HepG2 (cell line): ENCODE measurements around the gene TRMT2A. TPM values are rescaled to one million over a fixed set of nuclear protein-coding genes. Genes with fewer than 3 reads are reported as not detected.

Experiments
- ATAC-seq: fragments of 200-7000 bp; cut with Tn5 transposase; 3 replicates; pipeline ENCODE4 v1.9.1; 2020; ENCODE audit warnings: mild to moderate bottlenecking, moderate library complexity
- BruUV-seq: library from RNA; stranded (reverse); fragments of 400-500 nt; replicated peaks from 2 replicates; lab custom pipeline; 2021; lab: Mats Ljungman, UMichigan
- CTCF ChIA-PET: fragments of 300-600 bp; formaldehyde crosslinking; extraction: SDS; loops from one replicate; lab custom pipeline; 2021; ENCODE audit warnings: low total read pairs, inconsistent platforms, low intra/inter-chr PET ratio; lab: Yijun Ruan, JAX
- POLR2A ChIA-PET: fragments of 350-600 bp; sonication (Branson Sonifier 250); formaldehyde crosslinking; loops from one replicate; lab custom pipeline; 2020; ENCODE audit warnings: antibody characterized with exemption, inconsistent platforms; lab: Yijun Ruan, JAX
- DNase-seq: peaks from one replicate; pipeline ENCODE4 v3.0.0-alpha.2; 2015; ENCODE audit warnings: low spot score
- FAIRE-seq: peaks from 3 replicates; lab custom pipeline; 2011; peaks lifted over from hg19 to GRCh38; lab: Jason Lieb, UNC
- H2AFZ ChIP-seq: one replicate; pipeline ENCODE4 v1.6.1; 2011; ENCODE audit warnings: low read length, inconsistent platforms
- H3K27ac ChIP-seq: fragments of 300-600 bp; 3 replicates; pipeline ENCODE4 v1.8.0; 2011; ENCODE audit warnings: mixed run types, mild to moderate bottlenecking, mixed read lengths, low read length, inconsistent platforms; ENCODE audit not compliant: insufficient read depth; ENCODE audit errors: extremely low read length
- H3K27me3 ChIP-seq, 2 experiments: fragments of 200-600 bp in 1 of 2; 2 replicates in 1 of 2; 3 replicates in 1 of 2; pipeline versions ENCODE4 v1.6.0 to v1.8.0; 2011; ENCODE audit warnings: low read length in 2 of 2, mild to moderate bottlenecking in 2 of 2, moderate library complexity in 2 of 2, inconsistent platforms in 1 of 2; ENCODE audit not compliant: insufficient read depth in 2 of 2, control insufficient read depth in 1 of 2
- H3K36me3 ChIP-seq, 2 experiments: fragments of 200-600 bp in 1 of 2; replicated peaks in 1 of 2; 2 replicates in 1 of 2; 3 replicates in 1 of 2; pipeline versions ENCODE4 v1.5.1 to v1.8.0; 2011; ENCODE audit warnings: low read length in 2 of 2, inconsistent platforms in 1 of 2; ENCODE audit not compliant: insufficient read depth in 2 of 2, control insufficient read depth in 1 of 2
- H3K4me1 ChIP-seq: 2 replicates; pipeline ENCODE4 v1.5.1; 2012; ENCODE audit warnings: low read length, inconsistent platforms; ENCODE audit not compliant: insufficient read depth
- H3K4me2 ChIP-seq: 2 replicates; pipeline ENCODE4 v1.6.0; 2011; ENCODE audit warnings: low read depth, low read length, inconsistent platforms
- H3K4me3 ChIP-seq, 3 experiments: fragments of 200-600 bp in 1 of 3; sonication (generic), shearing (Covaris generic) in 1 of 3; replicated peaks in 1 of 3; 2 replicates each; pipeline ENCODE4 v1.5.1; 2011 to 2016; ENCODE audit warnings: low read length in 3 of 3, inconsistent platforms in 2 of 3, low read depth in 2 of 3, mild to moderate bottlenecking in 2 of 3, control low read depth in 1 of 3, mixed read lengths in 1 of 3; ENCODE audit not compliant: insufficient read depth in 1 of 3
- H3K79me2 ChIP-seq: one replicate; pipeline ENCODE4 v1.6.1; 2011; ENCODE audit warnings: low read length, inconsistent platforms; ENCODE audit not compliant: insufficient read depth
- H3K9ac ChIP-seq: 2 replicates; pipeline ENCODE4 v1.6.0; 2011; ENCODE audit warnings: mild to moderate bottlenecking, low read depth, low read length, inconsistent platforms; ENCODE audit not compliant: insufficient read depth
- H3K9me3 ChIP-seq: 2 replicates; pipeline ENCODE4 v1.5.1; 2012; ENCODE audit warnings: mild to moderate bottlenecking, low read length
- H4K20me1 ChIP-seq: 2 replicates; pipeline ENCODE4 v1.6.0; 2011; ENCODE audit warnings: inconsistent platforms, mild to moderate bottlenecking, low read length, moderate library complexity; ENCODE audit not compliant: insufficient read depth
- AHR ChIP-seq: IDR thresholded peaks from 2 replicates; pipeline ENCODE4 v1.6.1; 2018; ENCODE audit warnings: missing genetic modification reagents, missing compliant biosample characterization
- CREB1 ChIP-seq, 2 experiments: fragments of 450-650 bp in 1 of 2; IDR thresholded peaks; 2 replicates each; pipeline ENCODE4 v1.6.1; 2016 to 2017; ENCODE audit warnings: control low read depth in 1 of 2, mild to moderate bottlenecking in 1 of 2, missing compliant biosample characterization in 1 of 2, missing genetic modification characterization in 1 of 2
- EZH2 ChIP-seq: conservative IDR thresholded peaks from 2 replicates; pipeline ENCODE4 v1.6.1; 2012; ENCODE audit warnings: mild to moderate bottlenecking, low read depth, low read length, moderate library complexity
- HDAC1 ChIP-seq: sonication (generic); formaldehyde crosslinking; IDR thresholded peaks from 2 replicates; pipeline ENCODE4 v1.5.1; 2020; ENCODE audit warnings: mild to moderate bottlenecking, missing genetic modification reagents
- JUN ChIP-seq: sonication (generic); formaldehyde crosslinking; IDR thresholded peaks from 2 replicates; pipeline ENCODE4 v1.4.0; 2020; ENCODE audit warnings: mild to moderate bottlenecking, missing genetic modification reagents
- MED1 ChIP-seq: sonication (generic); formaldehyde crosslinking; IDR thresholded peaks from 2 replicates; pipeline ENCODE4 v1.4.0; 2020; ENCODE audit warnings: missing genetic modification reagents
- SCMH1 ChIP-seq: sonication (generic); formaldehyde crosslinking; IDR thresholded peaks from 2 replicates; pipeline ENCODE4 v1.9.0; 2021; ENCODE audit warnings: missing genetic modification reagents, mild to moderate bottlenecking, borderline replicate concordance
- STAG1 ChIP-seq: sonication (generic); formaldehyde crosslinking; IDR thresholded peaks from 2 replicates; pipeline ENCODE4 v1.4.0; 2020; ENCODE audit warnings: missing genetic modification reagents
- ZFP36 ChIP-seq: fragments of 150-350 bp; IDR thresholded peaks from 2 replicates; pipeline ENCODE4 v1.6.1; 2018; ENCODE audit warnings: borderline replicate concordance, low read length, low read depth; ENCODE audit not compliant: partially characterized antibody
- ZFP36L2 ChIP-seq: sonication (generic); formaldehyde crosslinking; IDR thresholded peaks from 2 replicates; pipeline ENCODE4 v1.4.0; 2020; ENCODE audit warnings: missing genetic modification reagents
- ZNF101 ChIP-seq: sonication (generic); formaldehyde crosslinking; IDR thresholded peaks from 2 replicates; pipeline ENCODE4 v1.4.0; 2020; ENCODE audit warnings: mild to moderate bottlenecking, low read depth, missing genetic modification reagents, borderline replicate concordance
- ZNF251 ChIP-seq: sonication (generic); formaldehyde crosslinking; IDR thresholded peaks from 2 replicates; pipeline ENCODE4 v1.9.0; 2021; ENCODE audit warnings: mild to moderate bottlenecking, missing genetic modification reagents
- ZNF350 ChIP-seq: sonication (generic); formaldehyde crosslinking; IDR thresholded peaks from 2 replicates; pipeline ENCODE4 v1.4.0; 2020; ENCODE audit warnings: mild to moderate bottlenecking, low read depth, missing genetic modification reagents, borderline replicate concordance
- ZNF709 ChIP-seq: sonication (generic); formaldehyde crosslinking; IDR thresholded peaks from 2 replicates; pipeline ENCODE4 v1.5.0; 2020; ENCODE audit warnings: mild to moderate bottlenecking, missing genetic modification reagents
- WGBS: methylation state at CpG from one replicate; pipeline ENCODE4 v1.1.6; 2017; ENCODE audit warnings: low lambda C conversion rate; 5-methylcytosine and 5-hydroxymethylcytosine counted together
- in situ Hi-C: cut with HindIII; loops from 2 replicates; pipeline ENCODE4 v1.10.0; 2017; ENCODE audit warnings: low pct_unique_long_range_greater_than_20kb; ENCODE audit not compliant: extremely low pct_ligation_motif_present
- intact Hi-C: fragments of 100-400 bp; cut with micrococcal nuclease; formaldehyde crosslinking; loops from one replicate; pipeline ENCODE4 v1.10.0; 2022; ENCODE audit not compliant: unreplicated experiment
- polyA plus RNA-seq, 8 experiments: library from polyadenylated mRNA; depleted of rRNA in 3 of 8; stranded (reverse) in 7 of 8; unstranded in 1 of 8; fragments of >200 nt; fragmentation: Illumina TruSeq in 4 of 8; extraction: Trizol in 4 of 8; gene quantifications; 2 replicates each; pipeline versions ENCODE4 v1.2.1 to v1.2.3, GENCODE V29; 2011 to 2016; ENCODE audit warnings: low read depth in 4 of 8, missing spikeins in 1 of 8, mixed read lengths in 1 of 8; ENCODE audit not compliant: insufficient read depth in 1 of 8
- total RNA-seq, 5 experiments: library from RNA; depleted of rRNA; stranded (reverse); fragments of >200 nt; fragmentation: Illumina TruSeq; extraction: Trizol; gene quantifications; 2 replicates each; pipeline ENCODE4 v1.2.3, GENCODE V29; 2016; ENCODE audit warnings: low read depth in 1 of 5
- TF ChIP-seq, protein P1 (sequence below): sonication (generic); formaldehyde crosslinking; IDR thresholded peaks from 2 replicates; pipeline ENCODE4 v1.4.0; 2020; ENCODE audit warnings: missing genetic modification reagents, borderline replicate concordance
- TF ChIP-seq, protein P2 (sequence below): sonication (generic); formaldehyde crosslinking; IDR thresholded peaks from 2 replicates; pipeline ENCODE4 v1.5.1; 2020; ENCODE audit warnings: missing genetic modification reagents, mild to moderate bottlenecking, borderline replicate concordance
- TF ChIP-seq, protein P3 (sequence below): sonication (generic); formaldehyde crosslinking; IDR thresholded peaks from 2 replicates; pipeline ENCODE4 v1.4.0; 2020; ENCODE audit warnings: missing genetic modification reagents, mild to moderate bottlenecking, borderline replicate concordance

Gene TRMT2A
- total and polyA plus RNA-seq, 2 of the 13 experiments (the other 11 are each of a cell fraction or from before 2014, with no cell fraction given), result 24.0 to 30.3 TPM

- no peak overlapping the region for H2AFZ ChIP-seq
- H3K27ac ChIP-seq, result no peak overlapping the region
- peaks cover 3% of the 10 kb centered on the region; the same call in 1 of the 2 replicates for H4K20me1 ChIP-seq
- DNase-seq, result no peak
- ATAC-seq, result no peak
- H3K4me1 ChIP-seq, result no peaks in the 10 kb centered on the region
- FAIRE-seq, result no peak
- no peak overlapping the region for H3K9ac ChIP-seq
- no peaks in the 10 kb centered on the region for H3K9me3 ChIP-seq
- no TSS peak for BruUV-seq
- ChIA-PET CTCF (no interaction called here), POLR2A (no interaction called here)
- H3K27me3 ChIP-seq, result peaks cover 11 to 46% of the 10 kb centered on the region in 2 experiments
- TF ChIP-seq EZH2, result no peak
- TF ChIP-seq, protein P1, sequence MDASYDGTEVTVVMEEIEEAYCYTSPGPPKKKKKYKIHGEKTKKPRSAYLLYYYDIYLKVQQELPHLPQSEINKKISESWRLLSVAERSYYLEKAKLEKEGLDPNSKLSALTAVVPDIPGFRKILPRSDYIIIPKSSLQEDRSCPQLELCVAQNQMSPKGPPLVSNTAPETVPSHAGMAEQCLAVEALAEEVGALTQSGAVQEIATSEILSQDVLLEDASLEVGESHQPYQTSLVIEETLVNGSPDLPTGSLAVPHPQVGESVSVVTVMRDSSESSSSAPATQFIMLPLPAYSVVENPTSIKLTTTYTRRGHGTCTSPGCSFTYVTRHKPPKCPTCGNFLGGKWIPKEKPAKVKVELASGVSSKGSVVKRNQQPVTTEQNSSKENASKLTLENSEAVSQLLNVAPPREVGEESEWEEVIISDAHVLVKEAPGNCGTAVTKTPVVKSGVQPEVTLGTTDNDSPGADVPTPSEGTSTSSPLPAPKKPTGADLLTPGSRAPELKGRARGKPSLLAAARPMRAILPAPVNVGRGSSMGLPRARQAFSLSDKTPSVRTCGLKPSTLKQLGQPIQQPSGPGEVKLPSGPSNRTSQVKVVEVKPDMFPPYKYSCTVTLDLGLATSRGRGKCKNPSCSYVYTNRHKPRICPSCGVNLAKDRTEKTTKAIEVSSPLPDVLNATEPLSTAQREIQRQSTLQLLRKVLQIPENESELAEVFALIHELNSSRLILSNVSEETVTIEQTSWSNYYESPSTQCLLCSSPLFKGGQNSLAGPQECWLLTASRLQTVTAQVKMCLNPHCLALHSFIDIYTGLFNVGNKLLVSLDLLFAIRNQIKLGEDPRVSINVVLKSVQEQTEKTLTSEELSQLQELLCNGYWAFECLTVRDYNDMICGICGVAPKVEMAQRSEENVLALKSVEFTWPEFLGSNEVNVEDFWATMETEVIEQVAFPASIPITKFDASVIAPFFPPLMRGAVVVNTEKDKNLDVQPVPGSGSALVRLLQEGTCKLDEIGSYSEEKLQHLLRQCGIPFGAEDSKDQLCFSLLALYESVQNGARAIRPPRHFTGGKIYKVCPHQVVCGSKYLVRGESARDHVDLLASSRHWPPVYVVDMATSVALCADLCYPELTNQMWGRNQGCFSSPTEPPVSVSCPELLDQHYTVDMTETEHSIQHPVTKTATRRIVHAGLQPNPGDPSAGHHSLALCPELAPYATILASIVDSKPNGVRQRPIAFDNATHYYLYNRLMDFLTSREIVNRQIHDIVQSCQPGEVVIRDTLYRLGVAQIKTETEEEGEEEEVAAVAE (CRISPR knock-in tag), result no peak
- TF ChIP-seq MED1 (CRISPR knock-in tag), result no peak
- no peak for TF ChIP-seq ZFP36
- TF ChIP-seq CREB1 (IDR thresholded peaks at IDR 0.05), result no peak
- TF ChIP-seq CREB1 (CRISPR knock-in tag; IDR thresholded peaks at IDR 0.05), result no peak
- TF ChIP-seq AHR (CRISPR knock-in tag), result no peak
- no peak for TF ChIP-seq STAG1
- TF ChIP-seq, protein P2, sequence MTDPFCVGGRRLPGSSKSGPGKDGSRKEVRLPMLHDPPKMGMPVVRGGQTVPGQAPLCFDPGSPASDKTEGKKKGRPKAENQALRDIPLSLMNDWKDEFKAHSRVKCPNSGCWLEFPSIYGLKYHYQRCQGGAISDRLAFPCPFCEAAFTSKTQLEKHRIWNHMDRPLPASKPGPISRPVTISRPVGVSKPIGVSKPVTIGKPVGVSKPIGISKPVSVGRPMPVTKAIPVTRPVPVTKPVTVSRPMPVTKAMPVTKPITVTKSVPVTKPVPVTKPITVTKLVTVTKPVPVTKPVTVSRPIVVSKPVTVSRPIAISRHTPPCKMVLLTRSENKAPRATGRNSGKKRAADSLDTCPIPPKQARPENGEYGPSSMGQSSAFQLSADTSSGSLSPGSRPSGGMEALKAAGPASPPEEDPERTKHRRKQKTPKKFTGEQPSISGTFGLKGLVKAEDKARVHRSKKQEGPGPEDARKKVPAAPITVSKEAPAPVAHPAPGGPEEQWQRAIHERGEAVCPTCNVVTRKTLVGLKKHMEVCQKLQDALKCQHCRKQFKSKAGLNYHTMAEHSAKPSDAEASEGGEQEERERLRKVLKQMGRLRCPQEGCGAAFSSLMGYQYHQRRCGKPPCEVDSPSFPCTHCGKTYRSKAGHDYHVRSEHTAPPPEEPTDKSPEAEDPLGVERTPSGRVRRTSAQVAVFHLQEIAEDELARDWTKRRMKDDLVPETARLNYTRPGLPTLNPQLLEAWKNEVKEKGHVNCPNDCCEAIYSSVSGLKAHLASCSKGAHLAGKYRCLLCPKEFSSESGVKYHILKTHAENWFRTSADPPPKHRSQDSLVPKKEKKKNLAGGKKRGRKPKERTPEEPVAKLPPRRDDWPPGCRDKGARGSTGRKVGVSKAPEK, result no peak
- no peak for TF ChIP-seq SCMH1 (CRISPR knock-in tag)
- TF ChIP-seq HDAC1 (CRISPR knock-in tag), result no peak
- no peak for TF ChIP-seq ZNF251 (CRISPR knock-in tag)
- TF ChIP-seq ZNF350 (CRISPR knock-in tag), result no peak
- TF ChIP-seq, protein P3, sequence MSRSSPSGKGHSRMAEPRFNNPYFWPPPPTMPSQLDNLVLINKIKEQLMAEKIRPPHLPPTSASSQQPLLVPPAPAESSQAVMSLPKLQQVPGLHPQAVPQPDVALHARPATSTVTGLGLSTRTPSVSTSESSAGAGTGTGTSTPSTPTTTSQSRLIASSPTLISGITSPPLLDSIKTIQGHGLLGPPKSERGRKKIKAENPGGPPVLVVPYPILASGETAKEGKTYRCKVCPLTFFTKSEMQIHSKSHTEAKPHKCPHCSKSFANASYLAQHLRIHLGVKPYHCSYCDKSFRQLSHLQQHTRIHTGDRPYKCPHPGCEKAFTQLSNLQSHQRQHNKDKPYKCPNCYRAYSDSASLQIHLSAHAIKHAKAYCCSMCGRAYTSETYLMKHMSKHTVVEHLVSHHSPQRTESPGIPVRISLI (CRISPR knock-in tag), result no peak
- TF ChIP-seq ZNF709 (CRISPR knock-in tag), result no peak
- TF ChIP-seq ZFP36L2 (CRISPR knock-in tag), result no peak
- no peak for TF ChIP-seq JUN (CRISPR knock-in tag)
- TF ChIP-seq ZNF101 (CRISPR knock-in tag), result no peak
- H3K36me3 ChIP-seq, result no peaks in the 10 kb centered on the region
- WGBS, result 3% methylated on average over 7 of the region's 12 CpGs
- H3K79me2 ChIP-seq, result no peaks in the 10 kb centered on the region
- H3K4me3 ChIP-seq, result no peak overlapping the region
- no peak overlapping the region for H3K4me2 ChIP-seq
- intact Hi-C loops, result no loop called here
- in situ Hi-C loops, result loop anchor here (25.0 kb wide), 1 partner anchor 1203 kb away; no protein-coding TSS in a partner anchor
Measured at GRCh38 chr22:20165421-20165820, 48.4 kb upstream of the TRMT2A start.
